Ovary (tissue), 3 donors: ENCODE results near the gene MYT1.

Experiments
- CTCF ChIP-seq, 3 donors: fragments of 450-650 bp in 2 of 3; fragments of 200-600 bp in 1 of 3; IDR thresholded peaks; one replicate each; pipeline versions ENCODE4 v1.5.1 to v1.8.0; 2016 to 2022; ENCODE audit warnings: antibody characterized with exemption in 3 of 3, mild to moderate bottlenecking in 1 of 3
- EP300 ChIP-seq: sonication (generic); formaldehyde crosslinking; IDR thresholded peaks from one replicate; pipeline ENCODE4 v1.6.1; 2017; ENCODE audit warnings: antibody characterized with exemption
- POLR2A ChIP-seq: fragments of 450-650 bp; IDR thresholded peaks from one replicate; pipeline ENCODE4 v1.6.1; 2017; ENCODE audit warnings: antibody characterized with exemption, mild to moderate bottlenecking, moderate library complexity
- donor health status: DM: no; HTN: no; CAD: no.

- TF ChIP-seq CTCF (IDR thresholded peaks at IDR 0.05) (no peak), POLR2A (no peak), EP300 (no peak)
These were observed 44.4 kb upstream of the MYT1 start for GRCh38 chr20:64119681-64120341.
